Epithelial cell of proximal tubule (primary cell): ENCODE measurements around the gene RASA3. TPM values are rescaled to one million over a fixed set of nuclear protein-coding genes. Genes with fewer than 3 reads are reported as not detected.
"Not testable (repeated sequence)": the region's sequence is repeated elsewhere in the genome, so short reads cannot be mapped to it uniquely, and the experiment has no call there.

Experiments used
- DNase-seq: peaks from one replicate; pipeline ENCODE4 v3.0.0-alpha.2; 2011; ENCODE audit warnings: low read depth
- H3K4me3 ChIP-seq: 2 replicates; pipeline ENCODE4 v1.5.1; 2011; ENCODE audit warnings: low read depth, mild to moderate bottlenecking, low read length
- total RNA-seq: library from RNA; depleted of rRNA; stranded (reverse); fragments of >200 nt; gene quantifications from 2 replicates; pipeline ENCODE4 v1.2.3, GENCODE V29; 2015
- TF ChIP-seq, protein P1 (sequence below): conservative IDR thresholded peaks from 2 replicates; pipeline ENCODE4 v1.5.1; 2012; ENCODE audit warnings: low read depth, mild to moderate bottlenecking, low read length

The RASA3 gene
- total RNA-seq, 1 donor from 2014 or later = 25.7 TPM

GRCh38 chr13:114103801-114104654 is 28.4 kb downstream of the RASA3 start:
- no peak for DNase-seq
- TF ChIP-seq, protein P1, sequence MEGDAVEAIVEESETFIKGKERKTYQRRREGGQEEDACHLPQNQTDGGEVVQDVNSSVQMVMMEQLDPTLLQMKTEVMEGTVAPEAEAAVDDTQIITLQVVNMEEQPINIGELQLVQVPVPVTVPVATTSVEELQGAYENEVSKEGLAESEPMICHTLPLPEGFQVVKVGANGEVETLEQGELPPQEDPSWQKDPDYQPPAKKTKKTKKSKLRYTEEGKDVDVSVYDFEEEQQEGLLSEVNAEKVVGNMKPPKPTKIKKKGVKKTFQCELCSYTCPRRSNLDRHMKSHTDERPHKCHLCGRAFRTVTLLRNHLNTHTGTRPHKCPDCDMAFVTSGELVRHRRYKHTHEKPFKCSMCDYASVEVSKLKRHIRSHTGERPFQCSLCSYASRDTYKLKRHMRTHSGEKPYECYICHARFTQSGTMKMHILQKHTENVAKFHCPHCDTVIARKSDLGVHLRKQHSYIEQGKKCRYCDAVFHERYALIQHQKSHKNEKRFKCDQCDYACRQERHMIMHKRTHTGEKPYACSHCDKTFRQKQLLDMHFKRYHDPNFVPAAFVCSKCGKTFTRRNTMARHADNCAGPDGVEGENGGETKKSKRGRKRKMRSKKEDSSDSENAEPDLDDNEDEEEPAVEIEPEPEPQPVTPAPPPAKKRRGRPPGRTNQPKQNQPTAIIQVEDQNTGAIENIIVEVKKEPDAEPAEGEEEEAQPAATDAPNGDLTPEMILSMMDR = no peak
- H3K4me3 ChIP-seq = no peak overlapping the region

GRCh38 chr13:114103289-114103621 is 29.2 kb downstream of the RASA3 start:
- not testable (repeated sequence) for DNase-seq

GRCh38 chr13:114102521-114103288 is 29.7 kb downstream of the RASA3 start:
- no peak overlapping the region for H3K4me3 ChIP-seq
- DNase-seq = no peak
- TF ChIP-seq, protein P1 = no peak

More at GRCh38 chr13:114103289-114103621, 29.2 kb downstream of the RASA3 start:
- H3K4me3 ChIP-seq = not testable (repeated sequence)

GRCh38 chr13:114102131-114102520 is 30.3 kb downstream of the RASA3 start:
- no peak for DNase-seq
- TF ChIP-seq, protein P1 = no peak
- no peak overlapping the region for H3K4me3 ChIP-seq

- TF ChIP-seq, protein P1 = no peak
- DNase-seq = no peak
- H3K4me3 ChIP-seq = no peak overlapping the region
Observed at GRCh38 chr13:114101358-114102130, 30.9 kb downstream of the RASA3 start.

GRCh38 chr13:114100446-114101357 is 31.7 kb downstream of the RASA3 start:
- TF ChIP-seq, protein P1 = no peak
- no peak overlapping the region for H3K4me3 ChIP-seq
- no peak for DNase-seq
